Sigmoid colon (tissue), 7 donors: Measurements from ENCODE around the gene TCP11L2. TPM values are rescaled to one million over a fixed set of nuclear protein-coding genes. Genes with fewer than 3 reads are reported as not detected.

Source experiments
- DNase-seq: peaks from one replicate; pipeline ENCODE4 v3.0.0-alpha.2; 2019
- H3K27ac ChIP-seq, 4 donors: fragments of 200-600 bp; sonication (generic); one replicate each; pipeline ENCODE4 v1.5.1; 2016 to 2019; ENCODE audit warnings: mild to moderate bottlenecking in 1 of 4
- H3K27me3 ChIP-seq, 3 donors: fragments of 200-600 bp; sonication (generic); one replicate each; pipeline ENCODE4 v1.5.1; 2019; ENCODE audit warnings: mild to moderate bottlenecking in 1 of 3
- H3K36me3 ChIP-seq, 4 donors: fragments of 200-600 bp; sonication (generic); one replicate each; pipeline ENCODE4 v1.5.1; 2016 to 2019
- H3K4me1 ChIP-seq, 4 donors: fragments of 200-600 bp; sonication (generic); one replicate each; pipeline ENCODE4 v1.5.1; 2017 to 2019
- H3K4me3 ChIP-seq, 4 donors: fragments of 200-600 bp; sonication (generic); one replicate each; pipeline ENCODE4 v1.5.1; 2017 to 2019; ENCODE audit warnings: mild to moderate bottlenecking in 2 of 4, moderate library complexity in 1 of 4
- H3K9me3 ChIP-seq, 4 donors: fragments of 200-600 bp in 3 of 4; sonication (generic) in 3 of 4; one replicate each; pipeline versions ENCODE4 v1.5.1 to v1.6.1; 2013 to 2019
- EP300 ChIP-seq, 4 donors: sonication (generic); formaldehyde crosslinking; IDR thresholded peaks; one replicate each; pipeline ENCODE4 v1.6.1; 2017; ENCODE audit warnings: antibody characterized with exemption in 4 of 4
- POLR2A ChIP-seq, 2 donors: fragments of 450-650 bp; IDR thresholded peaks; one replicate each; pipeline ENCODE4 v1.6.1; 2016; ENCODE audit warnings: antibody characterized with exemption in 2 of 2, mild to moderate bottlenecking in 2 of 2, moderate library complexity in 2 of 2
- POLR2AphosphoS5 ChIP-seq, 4 donors: sonication (generic); formaldehyde crosslinking; IDR thresholded peaks; one replicate each; pipeline ENCODE4 v1.6.1; 2017; ENCODE audit warnings: antibody characterized with exemption in 4 of 4
- whole genome bisulfite sequencing, 2 donors: extraction: QIAGEN DNeasy Blood & Tissue Kit; methylation state at CpG; one replicate each; pipeline ENCODE4 v1.1.7; 2013; 5-methylcytosine and 5-hydroxymethylcytosine counted together
- intact Hi-C: fragments of 100-400 bp; cut with DNase I; formaldehyde crosslinking; loops from one replicate; pipeline ENCODE4 v1.15.1; 2023
- polyA plus RNA-seq, 3 donors: library from polyadenylated mRNA; stranded (reverse); fragments of 200-250 nt; gene quantifications; one replicate each; pipeline ENCODE4 v1.2.3, GENCODE V29; 2013
- total RNA-seq, 4 donors: library from RNA; depleted of rRNA; stranded (reverse); fragments of >200 nt; gene quantifications; one replicate each; pipeline ENCODE4 v1.1.0, GENCODE V29; 2016
- TF ChIP-seq, protein P1 (sequence below), 4 experiments: fragments of 450-650 bp in 3 of 4; fragments of 200-600 bp in 1 of 4; IDR thresholded peaks; one replicate each; pipeline ENCODE4 v1.5.1; 2016 to 2019; ENCODE audit warnings: antibody characterized with exemption in 4 of 4, mild to moderate bottlenecking in 3 of 4, moderate library complexity in 2 of 4
- donor health status: healthy with polysubstance abuse.
- donor health status: Bipolar disorder and iron deficiency.
- donor health status: healthy.

Gene TCP11L2
- total and polyA plus RNA-seq, 7 donors: 3.0 to 53.5 (median 38.4) TPM

DNA sequence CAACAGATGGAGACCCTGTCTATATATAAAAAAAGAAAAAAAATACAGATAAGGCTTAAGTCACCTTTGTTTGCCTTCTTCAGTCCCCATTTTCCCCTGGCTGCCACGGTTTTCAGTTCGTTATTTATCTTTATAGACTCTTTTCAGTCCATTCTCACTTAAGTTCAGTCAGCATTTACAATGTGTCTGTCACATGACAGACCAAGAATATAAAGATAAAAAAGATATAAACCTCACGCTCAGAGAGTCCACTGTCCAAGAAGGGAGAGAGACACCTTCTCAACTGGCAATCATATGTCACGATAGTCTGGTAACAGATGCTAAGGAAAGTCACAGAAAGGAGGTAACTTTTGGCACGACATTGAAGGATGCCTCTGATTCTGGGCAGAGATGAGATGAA lies 41.6 kb downstream of the TCP11L2 start:
- WGBS, 2 donors: 38 to 75% methylated on average over 5 of the region's 5 CpGs
- TF ChIP-seq, protein P1, sequence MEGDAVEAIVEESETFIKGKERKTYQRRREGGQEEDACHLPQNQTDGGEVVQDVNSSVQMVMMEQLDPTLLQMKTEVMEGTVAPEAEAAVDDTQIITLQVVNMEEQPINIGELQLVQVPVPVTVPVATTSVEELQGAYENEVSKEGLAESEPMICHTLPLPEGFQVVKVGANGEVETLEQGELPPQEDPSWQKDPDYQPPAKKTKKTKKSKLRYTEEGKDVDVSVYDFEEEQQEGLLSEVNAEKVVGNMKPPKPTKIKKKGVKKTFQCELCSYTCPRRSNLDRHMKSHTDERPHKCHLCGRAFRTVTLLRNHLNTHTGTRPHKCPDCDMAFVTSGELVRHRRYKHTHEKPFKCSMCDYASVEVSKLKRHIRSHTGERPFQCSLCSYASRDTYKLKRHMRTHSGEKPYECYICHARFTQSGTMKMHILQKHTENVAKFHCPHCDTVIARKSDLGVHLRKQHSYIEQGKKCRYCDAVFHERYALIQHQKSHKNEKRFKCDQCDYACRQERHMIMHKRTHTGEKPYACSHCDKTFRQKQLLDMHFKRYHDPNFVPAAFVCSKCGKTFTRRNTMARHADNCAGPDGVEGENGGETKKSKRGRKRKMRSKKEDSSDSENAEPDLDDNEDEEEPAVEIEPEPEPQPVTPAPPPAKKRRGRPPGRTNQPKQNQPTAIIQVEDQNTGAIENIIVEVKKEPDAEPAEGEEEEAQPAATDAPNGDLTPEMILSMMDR (IDR thresholded peaks at IDR 0.05): no peak
- TF ChIP-seq EP300 (IDR thresholded peaks at IDR 0.05): no peak
- no peak for TF ChIP-seq POLR2A (IDR thresholded peaks at IDR 0.05)
- no peak for TF ChIP-seq POLR2AphosphoS5 (IDR thresholded peaks at IDR 0.05)
- Histone ChIP-seq H3K27me3 (no peaks in the 10 kb centered on the region), H3K36me3 (peaks cover 0 to 32% (median 4%) of the 10 kb centered on the region in 4 donors), H3K4me3 (no peak overlapping the region), H3K9me3 (no peaks in the 10 kb centered on the region), H3K4me1 (peaks cover 0 to 32% (median 29%) of the 10 kb centered on the region in 4 donors), H3K27ac (peak overlapping the region; percentile 53 to 71 (median 65))
- no peak for DNase-seq
- intact Hi-C loops: no loop called here

DNA sequence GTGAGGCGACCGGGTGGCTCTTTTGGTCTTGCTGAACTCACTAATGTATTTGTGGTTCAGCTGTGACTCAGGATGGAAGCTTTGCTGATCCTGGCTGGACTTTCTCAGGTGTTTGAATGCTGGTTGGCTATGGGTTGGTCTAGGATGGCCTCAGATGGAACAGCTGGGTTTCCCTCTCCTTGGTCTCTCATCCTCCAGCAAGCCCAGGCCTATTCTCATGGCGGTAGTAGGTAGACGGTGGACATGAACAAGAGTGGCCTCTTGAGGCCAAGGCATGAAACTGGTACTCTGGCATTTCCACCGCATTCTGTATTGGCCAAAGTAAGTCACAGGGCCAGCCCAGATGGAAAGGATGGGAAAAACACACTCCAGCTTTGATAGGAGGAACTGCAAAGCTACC lies 43.2 kb downstream of the TCP11L2 start:
- TF ChIP-seq POLR2AphosphoS5 (IDR thresholded peaks at IDR 0.05) (no peak), EP300 (IDR thresholded peaks at IDR 0.05) (no peak), POLR2A (IDR thresholded peaks at IDR 0.05) (no peak)
- TF ChIP-seq, protein P1 (IDR thresholded peaks at IDR 0.05): no peak
- no peaks in the 10 kb centered on the region for H3K27me3 ChIP-seq
- H3K4me1 ChIP-seq: peaks cover 0 to 32% (median 29%) of the 10 kb centered on the region in 4 donors
- H3K9me3 ChIP-seq: no peaks in the 10 kb centered on the region
- H3K27ac ChIP-seq: no peak overlapping the region
- H3K36me3 ChIP-seq: peaks cover 0 to 29% (median 4%) of the 10 kb centered on the region in 4 donors
- intact Hi-C loops: loop anchor here (5.0 kb wide), 1 partner anchor 118 kb away; no protein-coding TSS in a partner anchor
- no peak for DNase-seq
- 64 to 72% methylated on average over 5 of the region's 5 CpGs for WGBS, 2 donors
- H3K4me3 ChIP-seq: no peak overlapping the region

DNA sequence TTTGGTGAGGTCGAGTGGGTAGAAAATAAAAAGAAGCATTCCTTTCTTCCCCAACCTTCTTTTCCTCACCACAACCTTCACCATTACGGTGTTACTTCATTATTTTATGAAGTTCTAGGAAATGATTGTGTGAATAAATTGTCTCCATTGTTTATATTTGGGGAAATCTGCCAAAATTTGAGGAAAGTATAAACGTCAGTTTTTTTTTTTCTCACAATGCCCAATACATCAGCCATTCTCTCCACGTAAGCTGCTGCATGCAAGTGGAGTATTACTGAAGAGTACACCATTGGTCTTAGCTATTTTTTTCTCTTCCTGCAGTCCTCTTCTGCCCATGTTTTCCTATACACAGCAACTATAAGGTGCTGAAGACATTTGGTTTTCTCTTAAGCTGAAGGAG lies 45.9 kb downstream of the TCP11L2 start:
- Histone ChIP-seq H3K36me3 (peaks cover 0 to 18% (median 4%) of the 10 kb centered on the region in 4 donors), H3K4me3 (no peak overlapping the region), H3K27me3 (no peaks in the 10 kb centered on the region), H3K27ac (no peak overlapping the region), H3K9me3 (no peaks in the 10 kb centered on the region), H3K4me1 (peaks cover 0 to 12% (median 11%) of the 10 kb centered on the region in 4 donors)
- intact Hi-C loops: loop anchor here (5.0 kb wide), 1 partner anchor 121 kb away; no protein-coding TSS in a partner anchor
- DNase-seq: no peak
- TF ChIP-seq POLR2AphosphoS5 (IDR thresholded peaks at IDR 0.05): no peak
- TF ChIP-seq, protein P1 (IDR thresholded peaks at IDR 0.05): no peak
- TF ChIP-seq EP300 (IDR thresholded peaks at IDR 0.05): no peak
- TF ChIP-seq POLR2A (IDR thresholded peaks at IDR 0.05): no peak
- 42 to 65% methylated on average over 4 of the region's 4 CpGs for WGBS, 2 donors

DNA sequence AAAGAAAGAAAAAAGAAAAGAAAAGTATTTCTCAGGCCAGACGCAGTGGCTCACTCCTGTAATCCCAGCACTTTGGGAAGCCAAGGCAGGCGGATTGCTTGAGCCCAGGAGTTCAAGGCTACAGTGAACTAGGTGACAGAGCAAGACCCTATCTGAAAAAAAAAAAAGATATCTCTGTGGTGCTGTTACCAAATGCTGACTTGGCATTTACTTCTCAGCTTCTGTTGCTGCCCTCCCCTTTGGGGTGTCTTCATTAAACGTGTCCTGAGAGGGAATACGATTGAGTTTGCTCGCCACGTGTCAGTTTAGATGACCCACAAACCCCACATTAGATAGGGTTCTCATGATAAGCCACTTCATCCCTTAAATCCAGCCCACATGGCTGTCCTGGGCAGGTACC lies 50.6 kb downstream of the TCP11L2 start:
- WGBS, 2 donors: 88 to 90% methylated on average over 6 of the region's 6 CpGs
- no peaks in the 10 kb centered on the region for H3K9me3 ChIP-seq

More for the DNA sequence above, 50.6 kb downstream of the TCP11L2 start:
- no peaks in the 10 kb centered on the region for H3K27me3 ChIP-seq
- H3K27ac ChIP-seq: no peak overlapping the region
- no peak for DNase-seq
- intact Hi-C loops: no loop called here
- H3K36me3 ChIP-seq: no peaks in the 10 kb centered on the region
- TF ChIP-seq POLR2A (IDR thresholded peaks at IDR 0.05) (no peak), POLR2AphosphoS5 (IDR thresholded peaks at IDR 0.05) (no peak), EP300 (IDR thresholded peaks at IDR 0.05) (no peak)
- TF ChIP-seq, protein P1 (IDR thresholded peaks at IDR 0.05): no peak
- H3K4me1 ChIP-seq: peaks cover 0 to 13% (median 11%) of the 10 kb centered on the region in 4 donors
- no peak overlapping the region for H3K4me3 ChIP-seq
